Smooth muscle cell of the brain vasculature (primary cell): ENCODE results near the gene CEP128.

Experiments
- DNase-seq: peaks from one replicate; pipeline ENCODE4 v3.0.0-alpha.2; 2012; ENCODE audit warnings: low read depth, low spot score

CEP128 gene

GRCh38 chr14:80485764-80486163, 455.8 kb downstream of the CEP128 start:
- no peak for DNase-seq

GRCh38 chr14:80483331-80483730, 458.2 kb downstream of the CEP128 start:
- no peak for DNase-seq

GRCh38 chr14:80477388-80478160, 464.0 kb downstream of the CEP128 start:
- DNase-seq: no peak

GRCh38 chr14:80475074-80475473, 466.5 kb downstream of the CEP128 start:
- DNase-seq: no peak

- DNase-seq: no peak
Observed at GRCh38 chr14:80468331-80469122, 473.0 kb downstream of the CEP128 start.

GRCh38 chr14:80465546-80466220, 475.9 kb downstream of the CEP128 start:
- DNase-seq: no peak

GRCh38 chr14:80464531-80465149, 476.9 kb downstream of the CEP128 start:
- no peak for DNase-seq

GRCh38 chr14:80456209-80456608, 485.3 kb downstream of the CEP128 start:
- DNase-seq: no peak

GRCh38 chr14:80455031-80455430, 486.5 kb downstream of the CEP128 start:
- DNase-seq: no peak

- DNase-seq: no peak
Observed at GRCh38 chr14:80448267-80448666, 493.3 kb downstream of the CEP128 start.

- DNase-seq: no peak
Observed at GRCh38 chr14:80447392-80447791, 494.1 kb downstream of the CEP128 start.
